ENCODE data around the gene RPL13A.

DNA sequence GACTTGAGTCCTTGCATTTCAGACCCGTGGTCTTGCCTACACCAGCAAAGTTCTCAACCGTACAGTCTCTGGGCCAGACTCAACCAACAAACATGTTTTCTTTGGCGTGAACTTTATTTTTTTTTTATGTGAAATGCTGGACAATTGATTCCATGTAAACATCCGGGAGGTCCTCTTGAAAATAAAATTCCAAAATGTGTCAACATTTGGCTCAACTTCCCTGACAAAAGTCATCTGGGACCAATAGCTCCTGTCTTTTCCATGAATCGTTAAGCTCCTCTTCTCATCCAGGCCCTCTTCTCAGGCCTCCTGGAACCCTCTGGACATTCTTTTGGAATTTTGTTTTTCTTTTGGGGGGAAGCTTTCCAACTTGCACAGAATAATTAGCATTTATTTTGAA lies 31.6 kb upstream of the RPL13A start:
- TF ChIP-seq TCF12 (IDR thresholded peaks at IDR 0.05; ENCODE audit: low read depth): no peak
- TF ChIP-seq YY1 (IDR thresholded peaks at IDR 0.05; ENCODE audit: low read depth): no peak
- TF ChIP-seq TEAD4 (IDR thresholded peaks at IDR 0.05): no peak
- no peak for TF ChIP-seq EGR1 (IDR thresholded peaks at IDR 0.05)
- TF ChIP-seq, protein P1, sequence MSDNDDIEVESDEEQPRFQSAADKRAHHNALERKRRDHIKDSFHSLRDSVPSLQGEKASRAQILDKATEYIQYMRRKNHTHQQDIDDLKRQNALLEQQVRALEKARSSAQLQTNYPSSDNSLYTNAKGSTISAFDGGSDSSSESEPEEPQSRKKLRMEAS (IDR thresholded peaks at IDR 0.05): no peak
- no peak for TF ChIP-seq CREB1 (IDR thresholded peaks at IDR 0.05; ENCODE audit: low read depth)
- TF ChIP-seq NFIC (IDR thresholded peaks at IDR 0.05): no peak
- TF ChIP-seq TAF1 (IDR thresholded peaks at IDR 0.05; ENCODE audit: low read depth): no peak
- TF ChIP-seq, protein P2, sequence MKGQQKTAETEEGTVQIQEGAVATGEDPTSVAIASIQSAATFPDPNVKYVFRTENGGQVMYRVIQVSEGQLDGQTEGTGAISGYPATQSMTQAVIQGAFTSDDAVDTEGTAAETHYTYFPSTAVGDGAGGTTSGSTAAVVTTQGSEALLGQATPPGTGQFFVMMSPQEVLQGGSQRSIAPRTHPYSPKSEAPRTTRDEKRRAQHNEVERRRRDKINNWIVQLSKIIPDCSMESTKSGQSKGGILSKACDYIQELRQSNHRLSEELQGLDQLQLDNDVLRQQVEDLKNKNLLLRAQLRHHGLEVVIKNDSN (IDR thresholded peaks at IDR 0.05): no peak
- no peak for TF ChIP-seq EP300 (IDR thresholded peaks at IDR 0.05; ENCODE audit: borderline replicate concordance)
- no peak for TF ChIP-seq RAD21 (IDR thresholded peaks at IDR 0.05; ENCODE audit: low read depth)
- TF ChIP-seq, protein P3, sequence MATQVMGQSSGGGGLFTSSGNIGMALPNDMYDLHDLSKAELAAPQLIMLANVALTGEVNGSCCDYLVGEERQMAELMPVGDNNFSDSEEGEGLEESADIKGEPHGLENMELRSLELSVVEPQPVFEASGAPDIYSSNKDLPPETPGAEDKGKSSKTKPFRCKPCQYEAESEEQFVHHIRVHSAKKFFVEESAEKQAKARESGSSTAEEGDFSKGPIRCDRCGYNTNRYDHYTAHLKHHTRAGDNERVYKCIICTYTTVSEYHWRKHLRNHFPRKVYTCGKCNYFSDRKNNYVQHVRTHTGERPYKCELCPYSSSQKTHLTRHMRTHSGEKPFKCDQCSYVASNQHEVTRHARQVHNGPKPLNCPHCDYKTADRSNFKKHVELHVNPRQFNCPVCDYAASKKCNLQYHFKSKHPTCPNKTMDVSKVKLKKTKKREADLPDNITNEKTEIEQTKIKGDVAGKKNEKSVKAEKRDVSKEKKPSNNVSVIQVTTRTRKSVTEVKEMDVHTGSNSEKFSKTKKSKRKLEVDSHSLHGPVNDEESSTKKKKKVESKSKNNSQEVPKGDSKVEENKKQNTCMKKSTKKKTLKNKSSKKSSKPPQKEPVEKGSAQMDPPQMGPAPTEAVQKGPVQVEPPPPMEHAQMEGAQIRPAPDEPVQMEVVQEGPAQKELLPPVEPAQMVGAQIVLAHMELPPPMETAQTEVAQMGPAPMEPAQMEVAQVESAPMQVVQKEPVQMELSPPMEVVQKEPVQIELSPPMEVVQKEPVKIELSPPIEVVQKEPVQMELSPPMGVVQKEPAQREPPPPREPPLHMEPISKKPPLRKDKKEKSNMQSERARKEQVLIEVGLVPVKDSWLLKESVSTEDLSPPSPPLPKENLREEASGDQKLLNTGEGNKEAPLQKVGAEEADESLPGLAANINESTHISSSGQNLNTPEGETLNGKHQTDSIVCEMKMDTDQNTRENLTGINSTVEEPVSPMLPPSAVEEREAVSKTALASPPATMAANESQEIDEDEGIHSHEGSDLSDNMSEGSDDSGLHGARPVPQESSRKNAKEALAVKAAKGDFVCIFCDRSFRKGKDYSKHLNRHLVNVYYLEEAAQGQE (IDR thresholded peaks at IDR 0.05; ENCODE audit: low read depth): no peak

Data from Ishikawa (cell line).